ENCODE results near the gene MGMT.

Gene MGMT

GRCh38 chr10:129521161-129522025 is 54.4 kb downstream of the MGMT start:
- no peak for DNase-seq (ENCODE audit: low read depth)

- DNase-seq (ENCODE audit: low read depth), result no peak
Measured at GRCh38 chr10:129522041-129522585, 55.1 kb downstream of the MGMT start.

GRCh38 chr10:129523031-129523722 is 56.1 kb downstream of the MGMT start:
- no peak for DNase-seq (ENCODE audit: low read depth)

GRCh38 chr10:129523723-129524316 is 56.8 kb downstream of the MGMT start:
- no peak for DNase-seq (ENCODE audit: low read depth)

- DNase-seq (ENCODE audit: low read depth), result no peak
Measured at GRCh38 chr10:129524936-129525335, 57.9 kb downstream of the MGMT start.

GRCh38 chr10:129525401-129525801 is 58.4 kb downstream of the MGMT start:
- peak; percentile 40 for DNase-seq (ENCODE audit: low read depth)

- DNase-seq (ENCODE audit: low read depth), result no peak
Measured at GRCh38 chr10:129526943-129527342, 59.9 kb downstream of the MGMT start.

- no peak for DNase-seq (ENCODE audit: low read depth)
Measured at GRCh38 chr10:129528376-129528978, 61.4 kb downstream of the MGMT start.

- no peak for DNase-seq (ENCODE audit: low read depth)
Measured at GRCh38 chr10:129530581-129530980, 63.5 kb downstream of the MGMT start.

- DNase-seq (ENCODE audit: low read depth), result peak; percentile 56
Measured at GRCh38 chr10:129531195-129531968, 64.3 kb downstream of the MGMT start.

GRCh38 chr10:129531969-129532660 is 65.1 kb downstream of the MGMT start:
- DNase-seq (ENCODE audit: low read depth), result no peak

GRCh38 chr10:129532838-129533237 is 65.8 kb downstream of the MGMT start:
- no peak for DNase-seq (ENCODE audit: low read depth)

GRCh38 chr10:129533281-129533680 is 66.2 kb downstream of the MGMT start:
- no peak for DNase-seq (ENCODE audit: low read depth)

GRCh38 chr10:129534826-129535225 is 67.8 kb downstream of the MGMT start:
- no peak for DNase-seq (ENCODE audit: low read depth)

GRCh38 chr10:129536336-129536735 is 69.3 kb downstream of the MGMT start:
- DNase-seq (ENCODE audit: low read depth), result no peak

- no peak for DNase-seq (ENCODE audit: low read depth)
Measured at GRCh38 chr10:129537151-129537550, 70.1 kb downstream of the MGMT start.

- no peak for DNase-seq (ENCODE audit: low read depth)
Measured at GRCh38 chr10:129538236-129538635, 71.2 kb downstream of the MGMT start.

GRCh38 chr10:129541200-129541599 is 74.2 kb downstream of the MGMT start:
- no peak for DNase-seq (ENCODE audit: low read depth)

GRCh38 chr10:129541748-129542487 is 74.9 kb downstream of the MGMT start:
- DNase-seq (ENCODE audit: low read depth), result no peak

- no peak for DNase-seq (ENCODE audit: low read depth)
Measured at GRCh38 chr10:129542589-129542988, 75.5 kb downstream of the MGMT start.
